HepG2 (cell line): ENCODE data around the gene NDRG3. TPM values are rescaled to one million over a fixed set of nuclear protein-coding genes. Genes with fewer than 3 reads are reported as not detected.
A peak's percentile ranks its signal among the peaks of the same experiment; 100 is the strongest.

Experiments
- ASH2L ChIP-seq: fragments of 300-600, 200-600 bp; sonication (generic); IDR thresholded peaks from 2 replicates; pipeline ENCODE4 v1.7.0; 2017; ENCODE audit warnings: low read depth, mild to moderate bottlenecking, moderate library complexity, mixed read lengths, low read length; ENCODE audit not compliant: insufficient read length
- CHD2 ChIP-seq: IDR thresholded peaks from 2 replicates; pipeline ENCODE4 v1.6.1; 2011; ENCODE audit warnings: low read depth, low read length, improper control_type of control experiment
- MATR3 ChIP-seq: sonication (generic); formaldehyde crosslinking; IDR thresholded peaks from 2 replicates; pipeline ENCODE4 v1.4.0; 2020; ENCODE audit warnings: missing genetic modification reagents
- NRL ChIP-seq: sonication (generic); formaldehyde crosslinking; IDR thresholded peaks from 2 replicates; pipeline ENCODE4 v1.5.0; 2020; ENCODE audit warnings: missing genetic modification reagents, mild to moderate bottlenecking, moderate library complexity, borderline replicate concordance
- PCBP1 ChIP-seq: fragments of 200-400 bp; formaldehyde crosslinking; IDR thresholded peaks from 2 replicates; pipeline ENCODE4 v1.6.1; 2017; ENCODE audit warnings: mild to moderate bottlenecking, low read depth, low read length, borderline replicate concordance
- POGZ ChIP-seq: sonication (generic); formaldehyde crosslinking; IDR thresholded peaks from 2 replicates; pipeline ENCODE4 v1.4.0; 2020; ENCODE audit warnings: mild to moderate bottlenecking, missing genetic modification reagents
- RBFOX2 ChIP-seq: fragments of 200-400 bp; formaldehyde crosslinking; IDR thresholded peaks from 2 replicates; pipeline ENCODE4 v1.6.1; 2017; ENCODE audit warnings: low read depth, mild to moderate bottlenecking, low read length
- SIX1 ChIP-seq: sonication (generic); formaldehyde crosslinking; IDR thresholded peaks from 2 replicates; pipeline ENCODE4 v1.4.0; 2020; ENCODE audit warnings: missing genetic modification reagents, borderline replicate concordance
- TBX2 ChIP-seq: sonication (generic); formaldehyde crosslinking; IDR thresholded peaks from 2 replicates; pipeline ENCODE4 v1.5.0; 2020; ENCODE audit warnings: missing genetic modification reagents, mild to moderate bottlenecking, borderline replicate concordance
- YEATS4 ChIP-seq: sonication (generic); formaldehyde crosslinking; IDR thresholded peaks from 2 replicates; pipeline ENCODE4 v1.4.0; 2020; ENCODE audit warnings: missing genetic modification reagents, borderline replicate concordance
- ZBTB38 ChIP-seq: sonication (generic); formaldehyde crosslinking; IDR thresholded peaks from 2 replicates; pipeline ENCODE4 v1.5.1; 2020; ENCODE audit warnings: mild to moderate bottlenecking, missing genetic modification reagents
- ZNF460 ChIP-seq: sonication (generic); formaldehyde crosslinking; IDR thresholded peaks from 2 replicates; pipeline ENCODE4 v1.5.1; 2020; ENCODE audit warnings: missing genetic modification reagents, mild to moderate bottlenecking, borderline replicate concordance
- ZSCAN20 ChIP-seq: sonication (generic); formaldehyde crosslinking; IDR thresholded peaks from 2 replicates; pipeline ENCODE4 v1.4.0; 2020; ENCODE audit warnings: missing genetic modification reagents, mild to moderate bottlenecking, borderline replicate concordance
- polyA plus RNA-seq, 8 experiments: library from polyadenylated mRNA; depleted of rRNA in 3 of 8; stranded (reverse) in 7 of 8; unstranded in 1 of 8; fragments of >200 nt; fragmentation: Illumina TruSeq in 4 of 8; extraction: Trizol in 4 of 8; gene quantifications; 2 replicates each; pipeline versions ENCODE4 v1.2.1 to v1.2.3, GENCODE V29; 2011 to 2016; ENCODE audit warnings: low read depth in 4 of 8, missing spikeins in 1 of 8, mixed read lengths in 1 of 8; ENCODE audit not compliant: insufficient read depth in 1 of 8
- total RNA-seq, 5 experiments: library from RNA; depleted of rRNA; stranded (reverse); fragments of >200 nt; fragmentation: Illumina TruSeq; extraction: Trizol; gene quantifications; 2 replicates each; pipeline ENCODE4 v1.2.3, GENCODE V29; 2016; ENCODE audit warnings: low read depth in 1 of 5
- TF ChIP-seq, protein P1 (sequence below): IDR thresholded peaks from 2 replicates; pipeline ENCODE4 v1.6.1; 2016; ENCODE audit warnings: low read depth, borderline replicate concordance
- TF ChIP-seq, protein P2 (sequence below): sonication (generic); formaldehyde crosslinking; conservative IDR thresholded peaks from 2 replicates; pipeline ENCODE4 v1.8.0; 2022; ENCODE audit warnings: missing genetic modification reagents
- TF ChIP-seq, protein P3 (sequence below): sonication (generic); formaldehyde crosslinking; IDR thresholded peaks from 2 replicates; pipeline ENCODE4 v1.4.0; 2020; ENCODE audit warnings: mild to moderate bottlenecking, missing genetic modification reagents, borderline replicate concordance
- TF ChIP-seq, protein P4 (sequence below): sonication (generic); formaldehyde crosslinking; IDR thresholded peaks from 2 replicates; pipeline ENCODE4 v1.5.1; 2020; ENCODE audit warnings: missing genetic modification reagents, mild to moderate bottlenecking, borderline replicate concordance

NDRG3 gene
- total and polyA plus RNA-seq, 2 of the 13 experiments (the other 11 are each of a cell fraction or from before 2014, with no cell fraction given) = 36.0 to 40.5 TPM

DNA sequence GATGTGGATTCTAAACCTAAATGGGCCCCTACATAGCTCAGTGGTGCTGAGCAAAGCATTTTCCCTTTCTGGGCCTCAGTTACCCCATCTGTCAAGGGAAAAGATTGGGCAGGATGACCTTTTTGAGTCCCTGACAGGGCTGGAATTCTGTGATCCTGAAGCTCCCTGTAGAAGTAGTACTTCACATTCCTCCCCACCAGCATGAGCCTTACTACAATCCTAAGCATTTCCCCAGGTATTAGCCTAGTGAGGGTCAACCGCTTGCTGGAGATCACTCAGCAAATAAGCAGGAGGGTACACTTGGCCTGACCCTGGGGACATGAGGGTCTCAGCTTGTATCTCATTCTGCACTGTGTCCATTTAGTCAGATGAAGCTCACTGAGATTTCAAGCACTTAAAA is 13.4 kb downstream of the NDRG3 start (continued):
- TF ChIP-seq, protein P1, sequence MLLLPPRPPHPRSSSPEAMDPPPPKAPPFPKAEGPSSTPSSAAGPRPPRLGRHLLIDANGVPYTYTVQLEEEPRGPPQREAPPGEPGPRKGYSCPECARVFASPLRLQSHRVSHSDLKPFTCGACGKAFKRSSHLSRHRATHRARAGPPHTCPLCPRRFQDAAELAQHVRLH (CRISPR knock-in tag) = no peak
- no peak for TF ChIP-seq POGZ
- TF ChIP-seq SIX1 (CRISPR knock-in tag) = no peak
- no peak for TF ChIP-seq ASH2L
- no peak for TF ChIP-seq MATR3 (CRISPR knock-in tag)
- TF ChIP-seq ZBTB38 = 0 out of 2 replicates have a peak, but pooled peaks have one; percentile 26
- peak; percentile 11; the same call in 1 of the 2 replicates for TF ChIP-seq TBX2 (CRISPR knock-in tag)
- TF ChIP-seq, protein P2, sequence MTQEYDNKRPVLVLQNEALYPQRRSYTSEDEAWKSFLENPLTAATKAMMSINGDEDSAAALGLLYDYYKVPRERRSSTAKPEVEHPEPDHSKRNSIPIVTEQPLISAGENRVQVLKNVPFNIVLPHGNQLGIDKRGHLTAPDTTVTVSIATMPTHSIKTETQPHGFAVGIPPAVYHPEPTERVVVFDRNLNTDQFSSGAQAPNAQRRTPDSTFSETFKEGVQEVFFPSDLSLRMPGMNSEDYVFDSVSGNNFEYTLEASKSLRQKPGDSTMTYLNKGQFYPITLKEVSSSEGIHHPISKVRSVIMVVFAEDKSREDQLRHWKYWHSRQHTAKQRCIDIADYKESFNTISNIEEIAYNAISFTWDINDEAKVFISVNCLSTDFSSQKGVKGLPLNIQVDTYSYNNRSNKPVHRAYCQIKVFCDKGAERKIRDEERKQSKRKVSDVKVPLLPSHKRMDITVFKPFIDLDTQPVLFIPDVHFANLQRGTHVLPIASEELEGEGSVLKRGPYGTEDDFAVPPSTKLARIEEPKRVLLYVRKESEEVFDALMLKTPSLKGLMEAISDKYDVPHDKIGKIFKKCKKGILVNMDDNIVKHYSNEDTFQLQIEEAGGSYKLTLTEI (CRISPR knock-in tag) = no peak
- TF ChIP-seq YEATS4 (CRISPR knock-in tag) = no peak
- TF ChIP-seq ZSCAN20 (CRISPR knock-in tag) = no peak
- TF ChIP-seq, protein P3, sequence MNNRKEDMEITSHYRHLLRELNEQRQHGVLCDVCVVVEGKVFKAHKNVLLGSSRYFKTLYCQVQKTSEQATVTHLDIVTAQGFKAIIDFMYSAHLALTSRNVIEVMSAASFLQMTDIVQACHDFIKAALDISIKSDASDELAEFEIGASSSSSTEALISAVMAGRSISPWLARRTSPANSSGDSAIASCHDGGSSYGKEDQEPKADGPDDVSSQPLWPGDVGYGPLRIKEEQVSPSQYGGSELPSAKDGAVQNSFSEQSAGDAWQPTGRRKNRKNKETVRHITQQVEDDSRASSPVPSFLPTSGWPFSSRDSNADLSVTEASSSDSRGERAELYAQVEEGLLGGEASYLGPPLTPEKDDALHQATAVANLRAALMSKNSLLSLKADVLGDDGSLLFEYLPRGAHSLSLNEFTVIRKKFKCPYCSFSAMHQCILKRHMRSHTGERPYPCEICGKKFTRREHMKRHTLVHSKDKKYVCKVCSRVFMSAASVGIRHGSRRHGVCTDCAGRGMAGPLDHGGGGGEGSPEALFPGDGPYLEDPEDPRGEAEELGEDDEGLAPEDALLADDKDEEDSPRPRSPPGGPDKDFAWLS (CRISPR knock-in tag) = no peak
- TF ChIP-seq ZNF460 = no peak
- TF ChIP-seq, protein P4, sequence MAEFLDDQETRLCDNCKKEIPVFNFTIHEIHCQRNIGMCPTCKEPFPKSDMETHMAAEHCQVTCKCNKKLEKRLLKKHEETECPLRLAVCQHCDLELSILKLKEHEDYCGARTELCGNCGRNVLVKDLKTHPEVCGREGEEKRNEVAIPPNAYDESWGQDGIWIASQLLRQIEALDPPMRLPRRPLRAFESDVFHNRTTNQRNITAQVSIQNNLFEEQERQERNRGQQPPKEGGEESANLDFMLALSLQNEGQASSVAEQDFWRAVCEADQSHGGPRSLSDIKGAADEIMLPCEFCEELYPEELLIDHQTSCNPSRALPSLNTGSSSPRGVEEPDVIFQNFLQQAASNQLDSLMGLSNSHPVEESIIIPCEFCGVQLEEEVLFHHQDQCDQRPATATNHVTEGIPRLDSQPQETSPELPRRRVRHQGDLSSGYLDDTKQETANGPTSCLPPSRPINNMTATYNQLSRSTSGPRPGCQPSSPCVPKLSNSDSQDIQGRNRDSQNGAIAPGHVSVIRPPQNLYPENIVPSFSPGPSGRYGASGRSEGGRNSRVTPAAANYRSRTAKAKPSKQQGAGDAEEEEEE (CRISPR knock-in tag) = no peak
- TF ChIP-seq PCBP1 = no peak
- TF ChIP-seq NRL (CRISPR knock-in tag) = no peak
- TF ChIP-seq CHD2 = no peak
- no peak for TF ChIP-seq RBFOX2
- TF ChIP-seq, all 625 proteins: peak for 6
